Endometrial microvascular endothelial cells (primary cell): ENCODE measurements around the gene PLA2G4C. TPM values are rescaled to one million over a fixed set of nuclear protein-coding genes. Genes with fewer than 3 reads are reported as not detected.
"Not testable (repeated sequence)": the region's sequence is repeated elsewhere in the genome, so short reads cannot be mapped to it uniquely, and the experiment has no call there.

Experiments
- in situ Hi-C: cut with HindIII; loops from 2 replicates; pipeline ENCODE4 v1.10.0; 2017; ENCODE audit warnings: low sequenced_read_pairs, low pct_unique_long_range_greater_than_20kb; ENCODE audit errors: inconsistent ontology term
- total RNA-seq: library from RNA; depleted of rRNA; stranded (reverse); fragments of >200 nt; gene quantifications from one replicate; pipeline ENCODE4 v1.2.3, GENCODE V29; 2015; ENCODE audit errors: inconsistent ontology term

PLA2G4C gene
- total RNA-seq, 1 donor from 2014 or later = 17.3 TPM

DNA sequence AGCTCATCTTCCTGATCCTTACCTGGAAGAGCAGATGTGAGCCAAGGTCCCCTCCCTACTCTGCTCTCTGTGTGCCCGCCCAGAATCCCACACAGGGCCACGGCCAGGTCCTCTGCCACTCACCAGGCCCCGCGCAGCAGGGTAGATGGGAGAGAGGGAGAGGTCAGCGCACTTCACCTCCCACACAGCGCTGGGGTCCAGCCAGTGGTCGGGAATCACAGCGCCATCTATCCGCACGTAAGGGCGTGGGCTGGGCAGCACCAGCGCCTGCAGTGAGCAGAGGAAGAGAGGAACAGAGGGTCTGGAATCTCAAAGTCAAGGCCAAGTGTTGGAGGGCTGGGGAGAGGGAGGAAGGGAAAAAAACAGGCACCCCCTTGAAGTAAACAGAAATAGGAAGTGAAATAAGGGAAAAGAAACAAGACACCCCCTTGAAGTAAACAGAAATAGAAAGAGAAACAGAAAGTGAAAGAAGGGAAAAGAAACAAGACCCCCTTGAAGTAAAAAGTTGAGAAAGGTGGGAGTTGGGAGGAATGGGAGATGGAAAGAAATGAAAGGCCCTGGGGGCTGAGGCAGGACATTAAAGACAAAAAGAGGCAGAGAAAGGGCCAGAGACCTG, 7.0 kb upstream of the PLA2G4C start:
- in situ Hi-C loops = no loop called here

DNA sequence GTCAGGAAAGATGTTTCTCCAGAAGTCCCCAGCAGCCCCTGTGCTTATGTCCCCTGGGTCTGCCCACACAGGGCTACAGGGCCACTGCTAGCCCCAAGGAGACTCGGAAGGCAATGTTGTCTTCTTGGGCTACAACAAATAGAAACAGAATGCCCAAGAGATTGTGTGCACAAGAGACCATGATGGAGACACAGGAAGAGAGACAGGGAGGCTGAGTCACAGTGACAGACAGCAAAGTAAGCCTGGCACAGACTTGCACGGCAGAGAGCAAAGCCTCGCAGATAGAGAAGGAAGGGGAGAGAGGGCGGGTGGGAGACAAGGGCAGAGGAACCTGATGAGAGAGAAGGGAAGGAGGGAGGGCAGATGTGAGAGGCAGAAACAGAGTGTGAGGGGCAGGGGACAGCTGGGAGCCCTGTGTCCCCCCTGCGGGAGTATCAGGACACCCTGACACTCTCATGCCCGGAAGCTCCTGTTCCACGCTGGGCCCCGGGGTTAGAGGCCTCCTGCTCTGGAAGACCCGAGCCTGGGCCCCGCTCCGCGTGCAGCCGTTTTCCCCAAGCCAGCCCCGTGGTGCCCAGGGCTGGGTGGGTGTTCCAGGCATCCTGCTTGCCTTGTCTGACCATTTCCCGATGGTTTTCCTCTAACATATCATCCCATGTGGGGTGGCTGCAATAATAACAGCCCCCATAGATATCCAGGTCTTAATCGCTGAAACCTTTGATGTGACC, 2.7 kb upstream of the PLA2G4C start:
- in situ Hi-C loops = no loop called here

DNA sequence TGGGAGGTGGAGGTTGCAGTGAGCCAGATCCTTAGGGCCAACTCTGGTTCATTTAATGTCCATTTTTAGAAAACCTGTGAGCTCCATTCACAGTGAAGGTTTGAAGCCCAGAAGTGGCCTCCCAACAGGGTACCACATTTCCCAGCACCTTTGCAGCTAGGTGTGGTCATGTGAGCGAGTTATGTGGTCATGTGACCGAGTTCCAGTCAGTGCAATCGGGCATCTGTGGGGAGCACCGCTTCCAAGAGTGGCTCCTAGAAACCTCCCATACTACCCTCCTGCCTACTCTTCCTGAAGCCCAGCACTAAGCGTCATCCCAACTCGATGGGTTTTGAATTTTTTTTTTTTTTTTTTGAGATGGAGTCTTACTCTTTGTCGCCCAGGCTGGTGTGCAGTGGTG, 663 bp upstream of the PLA2G4C start:
- in situ Hi-C loops = no loop called here

DNA sequence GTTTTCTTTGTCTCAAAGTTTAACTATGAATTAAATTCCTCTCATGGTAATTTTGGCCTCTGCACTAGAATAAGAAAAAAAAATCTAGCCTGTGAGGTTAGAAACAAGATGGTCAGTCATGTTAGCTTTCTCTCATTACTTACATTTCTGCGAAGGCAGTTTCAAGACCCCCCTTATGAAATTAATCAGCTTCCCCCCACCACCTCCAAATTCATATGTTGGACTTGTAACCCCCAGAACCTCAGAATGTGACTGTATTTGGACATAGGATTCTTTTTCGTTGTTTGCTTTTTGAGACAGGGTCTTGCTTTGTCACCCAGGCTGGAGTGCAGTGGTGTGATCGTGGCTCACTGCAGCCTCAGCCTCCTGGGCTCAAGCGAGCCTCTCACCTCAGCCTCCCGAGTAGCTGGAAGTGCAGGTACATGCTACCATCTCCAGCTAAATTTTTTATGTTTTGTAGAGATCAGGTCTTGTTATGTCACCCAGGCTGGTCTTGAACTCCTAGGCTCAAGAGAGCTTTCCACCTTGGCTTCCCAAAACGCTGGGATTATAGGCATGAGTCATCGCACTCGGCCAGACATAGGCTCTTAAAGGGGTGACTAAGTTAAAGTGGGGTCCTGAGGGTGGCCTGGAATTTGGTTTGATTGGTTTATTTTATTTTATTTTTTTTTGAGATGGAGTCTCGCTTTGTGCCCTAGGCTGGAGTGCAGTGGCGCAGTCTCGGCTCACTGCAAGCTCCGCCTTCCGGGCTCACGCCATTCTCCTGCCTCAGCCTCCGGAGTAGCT, 1.4 kb downstream of the PLA2G4C start:
- in situ Hi-C loops = no loop called here

- in situ Hi-C loops = no loop called here
These were observed 6.7 kb downstream of the PLA2G4C start for GRCh38 chr19:48103922-48104321.

DNA sequence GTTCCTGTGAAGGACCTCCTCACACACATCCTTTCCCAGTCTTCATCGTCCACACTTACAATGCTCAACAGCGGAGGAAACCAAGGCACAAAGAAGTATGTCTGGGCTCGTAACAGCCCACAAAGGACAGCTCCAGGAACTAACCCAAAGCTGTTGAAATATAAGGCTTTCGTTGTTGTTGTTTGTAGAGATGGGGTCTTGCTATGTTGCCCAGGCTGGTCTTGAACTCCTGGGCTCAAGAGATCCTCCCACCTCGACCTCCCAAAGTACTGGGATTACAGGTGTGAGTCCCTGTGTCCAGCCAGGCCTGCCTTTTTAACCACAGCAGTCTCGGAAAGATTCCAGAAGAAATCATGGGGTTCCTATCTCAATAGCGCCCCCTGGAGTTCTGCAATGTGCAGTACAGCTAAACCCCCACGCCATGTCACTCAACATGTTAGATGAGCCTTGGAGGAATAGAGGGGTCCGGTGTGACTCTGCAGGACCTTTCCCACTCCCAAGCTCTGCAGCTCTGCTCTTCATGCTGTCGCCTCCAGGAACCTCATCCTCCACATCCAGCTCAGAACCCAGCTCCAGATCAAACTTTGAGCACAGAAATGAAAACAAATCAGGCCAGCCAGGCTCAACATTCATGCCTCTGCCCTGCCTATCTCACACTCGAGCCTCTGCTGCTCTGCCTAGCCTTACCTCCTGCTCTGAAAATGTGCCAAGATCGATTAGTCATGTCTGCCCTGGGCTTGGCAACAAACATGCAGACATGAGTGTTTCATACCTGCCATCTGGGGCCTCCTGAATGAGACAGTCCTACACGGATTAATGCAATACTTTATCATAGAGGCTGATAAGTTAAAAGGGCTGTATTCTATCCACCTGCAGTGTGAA, 7.5 kb downstream of the PLA2G4C start:
- in situ Hi-C loops = no loop called here

DNA sequence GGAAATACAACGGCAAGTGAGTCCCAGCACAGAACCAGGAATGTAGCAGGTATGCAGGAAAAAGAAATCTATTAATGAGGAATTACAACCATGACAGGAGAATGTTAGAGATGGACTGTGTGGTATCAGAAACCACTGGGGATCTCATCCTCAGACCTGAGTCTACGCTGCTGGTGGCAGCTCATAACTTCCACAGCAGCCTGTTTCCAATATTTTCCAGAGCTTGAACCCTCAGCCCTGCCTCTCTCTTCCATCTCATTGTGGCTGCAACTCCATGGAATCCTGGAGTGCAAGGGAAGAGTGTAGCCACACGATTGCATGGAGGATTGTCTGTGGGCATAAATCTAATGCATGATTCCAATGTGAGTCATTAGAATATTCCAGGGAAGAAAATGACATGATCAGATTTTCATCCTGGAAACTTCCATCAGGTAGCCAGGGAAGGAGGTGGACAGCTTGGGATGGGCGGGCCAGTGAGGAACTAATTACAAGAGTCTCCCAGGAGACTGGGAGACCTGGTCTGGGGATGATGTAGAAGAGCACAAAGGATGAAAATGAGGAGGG, 14.9 kb downstream of the PLA2G4C start:
- in situ Hi-C loops = no loop called here

DNA sequence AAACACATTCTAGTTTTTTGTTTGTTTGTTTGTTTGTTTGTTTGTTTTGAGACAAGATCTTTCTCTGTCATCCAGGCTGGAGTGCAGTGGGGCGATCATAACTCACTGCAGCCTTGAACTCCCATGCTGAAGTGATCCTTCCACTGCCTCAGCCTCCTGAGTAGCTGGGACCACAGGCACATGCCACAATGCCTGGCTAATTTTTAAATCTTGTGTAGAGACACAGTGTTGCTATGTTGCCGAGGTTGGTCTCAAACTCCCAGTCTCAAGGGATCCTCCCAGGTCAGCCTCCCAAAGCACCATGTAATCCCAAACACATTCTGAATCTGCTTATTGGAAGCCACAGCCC, 15.8 kb downstream of the PLA2G4C start:
- in situ Hi-C loops = no loop called here

- in situ Hi-C loops = no loop called here
These were observed 16.3 kb downstream of the PLA2G4C start for GRCh38 chr19:48094129-48094854.

DNA sequence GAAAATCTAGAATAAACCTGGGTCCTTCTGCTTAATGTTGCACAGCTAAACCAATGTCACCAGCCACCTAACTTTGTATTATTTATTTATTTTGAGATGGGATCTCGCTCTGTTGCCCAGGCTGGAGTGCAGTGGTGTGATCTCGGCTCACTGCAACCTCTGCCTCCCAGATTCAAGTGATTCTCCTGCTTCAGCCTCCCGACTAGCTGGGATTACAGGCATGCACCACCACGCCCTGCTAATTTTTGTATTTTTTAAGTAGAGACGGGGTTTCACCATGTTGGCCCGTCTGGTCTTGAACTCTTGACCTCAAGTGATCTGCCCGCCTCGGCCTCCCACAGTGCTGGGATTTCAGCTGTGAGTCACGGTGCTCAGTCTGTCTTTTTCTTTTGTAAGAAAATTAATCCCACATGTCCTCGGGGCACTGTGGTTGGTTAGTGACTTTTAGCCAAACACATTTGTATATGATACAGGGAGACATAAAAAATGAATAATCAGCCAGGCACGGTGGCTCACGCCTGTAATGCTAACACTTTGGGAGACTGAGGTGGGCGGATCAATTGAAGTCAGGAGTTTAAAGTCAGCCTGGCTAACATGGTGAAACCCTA, 19.4 kb downstream of the PLA2G4C start:
- in situ Hi-C loops = not testable (repeated sequence)

DNA sequence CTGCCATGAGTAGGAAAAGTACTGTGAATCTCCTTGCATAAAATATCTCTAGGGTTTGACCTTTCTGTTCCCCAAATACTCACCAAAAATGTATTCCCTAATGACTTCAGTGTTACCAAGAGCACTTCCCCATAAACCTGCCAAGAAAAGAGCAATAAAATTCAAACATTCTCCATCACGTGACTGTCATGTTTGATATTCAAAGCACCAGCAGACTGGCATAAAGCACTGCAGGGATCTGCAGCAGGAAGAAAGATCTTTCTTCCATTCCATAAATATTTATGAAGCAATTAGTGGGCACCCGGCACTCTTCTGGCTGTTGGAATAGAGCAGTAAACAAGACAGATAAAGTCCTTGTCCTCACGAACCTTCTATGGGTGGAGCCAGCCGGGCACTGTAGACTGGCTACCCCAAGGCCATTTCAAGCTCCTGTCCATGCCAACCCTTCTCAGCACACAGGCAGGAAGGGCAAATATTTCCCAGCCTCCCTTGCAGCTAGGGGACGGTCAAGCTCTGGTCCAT, 20.3 kb downstream of the PLA2G4C start:
- in situ Hi-C loops = no loop called here

- in situ Hi-C loops = not testable (repeated sequence)
These were observed 21.6 kb downstream of the PLA2G4C start for GRCh38 chr19:48088991-48089390.

- in situ Hi-C loops = no loop called here
These were observed 24.4 kb downstream of the PLA2G4C start for GRCh38 chr19:48085904-48086864.

DNA sequence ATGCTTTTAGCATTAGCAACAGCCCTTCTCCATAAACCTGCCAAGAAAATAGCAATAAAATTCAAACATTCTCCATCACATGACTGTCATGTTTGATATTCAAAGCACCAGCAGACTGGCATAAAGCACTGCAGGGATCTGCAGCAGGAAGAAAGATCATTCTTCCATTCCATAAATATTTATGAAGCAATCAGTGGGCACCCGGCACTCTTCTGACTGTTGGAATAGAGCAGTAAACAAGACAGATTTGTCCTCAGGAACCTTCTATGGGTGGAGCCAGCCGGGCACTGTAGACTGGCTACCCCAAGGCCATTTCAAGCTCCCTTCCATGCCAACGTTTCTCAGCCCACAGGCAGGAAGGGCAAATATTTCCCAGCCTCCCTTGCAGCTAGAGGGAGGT, 25.5 kb downstream of the PLA2G4C start:
- in situ Hi-C loops = no loop called here

DNA sequence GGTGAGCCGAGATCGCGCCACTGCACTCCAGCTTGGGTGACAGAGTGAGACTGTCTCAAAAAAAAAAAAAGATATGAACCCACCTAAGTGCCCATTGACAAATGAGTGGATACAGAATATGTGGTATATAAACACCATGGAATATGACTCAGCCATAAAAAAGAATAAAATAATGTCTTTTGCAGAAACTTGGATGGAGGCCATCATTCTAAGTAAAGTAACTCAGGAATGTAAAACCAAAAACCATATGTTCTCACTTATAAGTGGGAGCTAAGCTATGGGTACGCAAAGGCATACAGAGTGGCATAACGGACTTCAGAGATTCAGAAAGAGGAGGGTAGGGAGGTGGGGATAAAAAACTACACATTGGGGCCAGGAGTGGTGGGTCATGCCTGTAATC, 29.5 kb downstream of the PLA2G4C start:
- in situ Hi-C loops = no loop called here

GRCh38 chr19:48070177-48070769, 40.3 kb downstream of the PLA2G4C start:
- in situ Hi-C loops = not testable (repeated sequence)
